GM18520 (cell line): Measurements from ENCODE around the gene POU2AF1.

Source experiments
- ATAC-seq: cut with Tn5 transposase; IDR thresholded peaks from one replicate; pipeline ENCODE4 v1.9.1; 2021; ENCODE audit not compliant: unreplicated experiment

Gene POU2AF1

DNA sequence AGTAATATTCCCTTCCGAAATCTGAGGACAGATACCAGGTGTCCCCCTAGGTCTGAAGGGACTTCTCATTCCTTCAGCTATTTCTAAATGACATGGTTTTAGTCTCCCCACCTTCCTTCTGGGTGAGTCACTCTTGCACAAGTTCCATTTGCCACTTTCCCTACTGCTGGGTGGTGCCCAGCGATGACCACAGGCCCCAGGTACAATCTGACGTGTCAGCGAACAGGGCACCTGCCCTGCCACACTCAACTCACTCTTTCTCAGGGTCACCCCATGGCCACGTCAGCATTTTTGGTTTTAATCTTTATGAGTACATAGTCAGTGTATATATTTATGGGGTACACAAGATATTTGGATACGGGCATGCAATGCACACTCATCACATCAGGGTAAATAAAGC, 17.2 kb downstream of the POU2AF1 start:
- ATAC-seq = no peak

DNA sequence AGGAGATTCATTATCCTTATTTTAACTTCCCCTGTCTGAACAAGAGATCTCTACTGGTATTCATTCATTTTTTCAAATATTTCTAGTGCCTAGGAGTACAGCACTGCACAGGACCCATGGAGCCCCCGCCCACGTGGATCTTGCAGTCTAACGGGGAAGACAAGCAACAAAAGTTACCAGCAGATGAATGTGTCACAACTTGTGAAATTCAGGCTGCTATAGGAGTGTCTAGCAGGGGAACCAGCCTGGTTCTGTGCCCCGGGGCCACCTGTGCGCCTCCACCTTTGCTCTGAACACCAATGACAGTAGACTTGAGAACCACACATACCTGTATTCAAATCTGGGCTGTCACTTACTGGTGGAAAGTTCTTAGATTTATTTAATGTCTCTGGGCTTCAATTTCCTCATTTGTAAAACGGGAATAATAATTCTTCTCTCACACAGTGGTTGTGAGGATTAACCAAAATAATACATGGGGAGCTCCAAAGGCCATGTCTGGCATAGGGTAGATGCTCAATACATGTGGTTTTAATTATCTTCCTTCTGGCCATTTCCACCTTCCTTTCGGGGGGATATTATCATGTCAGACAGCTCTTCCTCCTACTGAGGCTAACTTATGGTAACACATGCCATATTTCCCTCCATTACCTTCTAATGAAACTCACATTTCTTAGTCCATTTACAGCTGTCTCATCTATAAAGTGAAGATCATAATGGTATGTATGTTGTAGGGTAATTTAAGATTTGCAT, 17.8 kb downstream of the POU2AF1 start:
- ATAC-seq = no peak

DNA sequence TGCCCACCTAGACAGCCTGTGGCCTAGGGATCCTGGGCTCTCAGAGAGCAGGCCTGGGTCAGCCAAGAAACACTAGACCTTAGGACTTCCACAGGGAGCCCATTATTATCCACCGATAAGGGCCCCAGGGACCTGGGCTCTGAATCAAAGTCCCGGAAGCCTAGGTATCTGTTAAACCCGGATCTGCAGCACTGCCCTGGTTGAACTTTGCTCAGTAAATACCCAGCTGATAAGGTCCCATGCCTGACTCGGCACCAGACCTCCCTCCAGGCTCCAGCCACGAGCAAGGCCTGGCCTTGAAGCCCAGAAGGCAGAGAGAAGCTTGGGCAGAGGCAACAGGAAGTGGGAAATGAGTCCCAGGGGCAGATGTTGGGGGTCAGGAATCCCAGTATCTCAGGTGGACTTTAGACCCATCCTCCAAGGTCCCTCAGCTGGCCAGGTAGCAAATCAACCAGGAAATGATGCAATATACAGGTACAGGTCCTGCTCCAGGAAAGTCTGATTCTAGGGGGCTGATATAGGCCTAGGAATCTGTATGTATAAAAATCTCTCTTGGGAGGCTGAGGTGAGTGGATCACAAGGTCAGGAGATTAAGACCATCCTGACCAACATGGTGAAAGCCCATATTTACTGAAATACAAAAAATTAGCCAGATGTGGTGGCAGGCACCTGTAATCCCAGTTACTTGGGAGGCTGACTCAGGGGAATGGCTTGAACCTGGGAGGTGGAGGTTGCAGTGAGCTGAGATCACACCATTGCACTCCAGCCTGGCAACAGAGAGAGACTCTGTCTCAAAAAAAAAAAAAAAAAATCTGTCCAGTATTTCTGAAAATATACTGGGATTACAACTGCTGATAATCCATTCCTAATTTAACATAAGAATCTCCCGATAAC, 18.7 kb downstream of the POU2AF1 start:
- no peak for ATAC-seq

DNA sequence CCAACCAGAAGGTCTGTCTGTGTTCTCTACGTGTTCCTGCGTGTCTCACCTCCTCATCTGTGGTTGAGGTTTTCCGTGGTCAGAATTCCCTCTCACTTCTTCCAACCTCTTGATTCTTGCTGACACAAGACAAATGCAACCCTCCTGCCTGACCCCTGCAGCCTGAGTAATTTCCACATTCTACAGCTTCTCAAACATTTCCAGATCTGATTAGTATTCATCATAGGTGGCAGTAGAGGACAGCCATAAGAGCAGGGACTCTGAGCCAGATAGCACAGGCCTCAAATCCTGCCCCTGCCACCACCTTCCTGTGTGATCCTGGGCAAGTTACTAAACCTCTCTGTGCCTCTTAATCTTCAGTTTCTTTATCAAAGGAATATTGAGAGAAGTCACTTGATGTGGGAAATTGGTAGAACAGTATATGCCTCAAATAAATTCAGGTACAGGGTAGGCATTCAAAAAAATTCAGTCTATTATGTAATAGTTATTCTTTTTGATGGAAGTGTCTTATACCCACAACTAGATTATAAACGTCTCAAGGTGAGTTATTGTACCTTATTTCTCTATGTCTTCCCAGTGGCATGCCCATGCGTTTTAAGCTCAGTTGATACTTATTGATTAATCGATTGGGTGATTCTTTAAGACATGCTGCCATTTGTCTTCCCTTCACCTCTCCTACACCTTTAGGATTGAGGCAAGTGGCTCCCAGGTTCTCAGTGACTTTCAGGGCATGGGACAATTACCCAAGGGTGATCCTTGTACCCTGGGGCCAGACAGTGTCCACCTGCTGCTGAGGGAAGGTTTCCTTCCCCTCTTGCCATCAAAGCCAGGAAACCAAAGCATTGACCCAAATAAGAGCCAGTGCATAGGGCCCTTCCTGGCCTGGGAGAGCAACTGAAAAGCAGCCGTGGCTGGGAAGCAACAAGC, 19.6 kb downstream of the POU2AF1 start:
- ATAC-seq = no peak

DNA sequence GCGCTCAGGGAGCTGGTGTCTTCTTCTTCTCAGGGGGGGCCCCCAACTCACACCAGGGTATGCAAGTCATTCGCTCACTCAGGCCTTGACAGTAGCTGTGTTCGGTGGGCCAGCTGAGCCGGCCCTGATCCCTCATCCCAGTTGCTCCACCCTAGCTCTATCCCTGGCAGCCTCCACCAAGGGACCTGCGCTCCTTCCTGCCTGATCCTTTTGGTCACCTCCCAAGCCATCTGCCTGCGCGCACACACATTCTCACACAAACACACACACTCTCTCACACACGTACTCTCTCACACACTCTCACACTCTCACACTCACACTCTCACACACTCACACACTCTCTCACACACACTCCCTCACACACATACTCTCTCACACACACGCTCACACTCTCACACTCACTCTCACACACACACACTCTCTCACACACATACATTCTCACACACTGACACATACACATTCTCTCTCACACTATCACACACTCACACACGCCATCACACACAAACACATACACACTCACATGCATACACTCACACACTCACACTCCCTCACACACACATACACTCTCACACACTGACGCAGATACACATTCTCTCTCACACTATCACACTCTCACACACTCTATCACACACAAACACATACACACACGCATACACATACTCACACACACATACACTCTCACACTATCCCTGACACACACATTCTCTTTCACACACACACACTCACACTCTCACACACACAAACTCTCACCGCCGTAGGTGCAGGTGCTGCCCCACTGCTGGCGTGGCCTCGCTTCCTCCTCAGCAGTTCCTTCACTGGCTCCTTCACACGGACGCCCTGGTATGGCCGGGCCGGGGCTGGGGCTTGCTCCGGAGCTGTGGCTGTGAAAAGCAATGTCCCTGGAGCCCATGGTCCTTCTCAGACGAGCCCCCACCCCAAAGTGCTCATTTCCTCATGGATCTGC, 20.8 kb downstream of the POU2AF1 start:
- no peak for ATAC-seq

DNA sequence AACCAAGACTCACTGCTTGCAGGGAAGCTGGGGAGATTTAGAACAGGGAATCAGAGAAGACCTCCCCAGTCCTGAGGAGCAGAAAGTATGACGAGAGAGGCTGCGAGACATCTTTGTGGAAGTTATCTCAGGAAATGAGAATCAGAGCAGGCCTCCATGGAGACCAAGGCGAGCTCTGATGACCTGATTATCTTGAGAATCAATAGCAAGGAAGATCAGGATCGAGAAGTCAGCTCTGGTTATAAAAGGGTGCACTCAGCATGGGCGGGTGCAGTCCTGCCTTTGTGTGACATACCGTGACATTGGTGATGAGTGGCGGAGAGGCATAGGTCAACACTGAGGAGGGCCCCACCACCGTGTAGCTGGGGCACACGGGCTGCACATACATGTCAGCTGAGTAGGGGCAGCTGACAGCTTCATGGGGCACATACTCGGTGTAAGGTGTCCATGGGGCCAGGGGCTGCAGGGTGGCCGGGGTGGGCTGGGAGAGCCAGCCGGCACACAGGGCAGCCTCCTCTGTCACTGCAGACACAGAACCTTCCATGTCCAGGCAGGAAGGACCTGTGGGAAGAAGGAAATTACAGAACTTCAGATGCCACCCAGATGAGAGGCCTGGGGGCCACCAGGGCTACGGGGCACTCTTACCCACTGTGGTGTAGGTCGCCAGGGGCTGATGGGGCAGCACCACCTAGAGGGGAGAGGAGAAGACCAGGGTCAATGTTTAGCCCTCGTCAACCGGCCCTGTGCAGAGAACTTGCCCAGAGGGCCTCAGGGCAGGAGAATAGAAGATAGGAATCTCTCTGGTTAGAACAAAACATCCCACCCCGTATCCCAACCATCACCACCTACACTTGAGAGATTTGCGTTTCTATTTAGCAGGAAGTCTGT, 21.7 kb downstream of the POU2AF1 start:
- no peak for ATAC-seq

DNA sequence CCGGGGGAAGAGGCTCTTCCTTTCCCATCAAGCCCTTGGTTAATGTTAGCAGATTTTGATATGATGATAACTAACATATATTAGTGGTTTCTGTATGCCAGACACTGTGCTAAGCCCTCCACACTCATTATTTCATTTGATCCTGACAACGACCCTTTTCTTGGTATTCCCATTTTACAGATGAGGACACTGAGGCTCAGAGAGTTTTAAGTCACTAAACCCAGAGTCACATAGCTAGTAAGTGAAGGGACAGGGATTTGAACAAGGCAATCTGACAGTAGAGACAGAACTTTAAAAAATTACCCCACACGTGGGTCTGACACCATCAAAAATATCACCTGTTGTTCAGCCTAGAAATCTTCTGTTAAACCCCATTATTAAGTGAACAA, 22.4 kb downstream of the POU2AF1 start:
- no peak for ATAC-seq

DNA sequence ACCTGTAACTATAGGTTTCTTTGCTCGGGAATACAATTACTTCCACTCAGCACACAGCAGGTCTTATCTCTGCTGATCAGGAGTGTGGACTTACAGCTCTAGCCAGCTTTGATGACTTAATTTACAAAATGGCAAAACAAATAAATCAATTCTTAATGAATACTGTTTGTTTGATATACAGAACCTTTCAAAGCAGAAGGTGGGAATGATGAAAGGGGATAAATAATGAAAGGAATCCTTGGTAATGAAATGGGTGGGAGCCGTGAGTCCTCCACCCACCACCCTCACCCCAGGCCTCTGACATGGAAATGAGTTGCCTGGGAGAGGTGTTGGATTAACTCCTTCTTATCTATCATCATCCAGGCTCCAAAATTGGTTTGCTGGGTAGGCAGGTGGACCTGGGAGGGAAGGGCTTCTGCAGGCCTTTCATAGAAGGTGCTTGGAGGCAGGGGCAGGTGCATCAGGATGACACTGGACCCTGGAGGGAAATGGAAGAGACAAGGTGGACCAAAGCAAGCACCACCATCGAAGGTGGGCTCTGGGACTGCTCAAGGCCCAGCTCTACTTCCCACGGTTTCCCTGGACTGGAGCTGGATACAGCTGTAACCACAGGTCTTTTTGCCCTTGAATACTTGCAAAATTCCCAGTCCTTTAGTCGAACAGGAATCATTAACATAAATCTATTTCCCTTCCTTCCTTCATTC, 23.0 kb downstream of the POU2AF1 start:
- ATAC-seq = no peak

DNA sequence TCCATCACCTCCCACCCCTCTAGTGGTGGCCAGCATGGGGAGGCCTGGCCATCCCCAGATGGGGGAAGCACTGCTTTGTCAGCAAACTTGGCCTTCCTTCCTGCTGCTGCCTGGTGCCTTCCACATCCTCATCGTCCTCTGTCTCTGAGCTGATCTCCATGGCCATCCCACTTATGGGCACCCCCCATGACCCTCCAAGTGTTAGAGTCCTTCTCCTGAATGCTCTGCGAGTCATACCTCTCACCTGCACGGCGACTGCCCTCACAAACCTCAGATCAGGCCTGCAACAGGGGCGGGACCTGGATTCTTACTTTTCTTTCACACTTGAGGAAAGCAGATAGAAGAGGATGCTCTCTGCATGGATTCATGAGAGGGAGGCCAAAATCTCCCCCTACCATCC, 24.0 kb downstream of the POU2AF1 start:
- no peak for ATAC-seq

DNA sequence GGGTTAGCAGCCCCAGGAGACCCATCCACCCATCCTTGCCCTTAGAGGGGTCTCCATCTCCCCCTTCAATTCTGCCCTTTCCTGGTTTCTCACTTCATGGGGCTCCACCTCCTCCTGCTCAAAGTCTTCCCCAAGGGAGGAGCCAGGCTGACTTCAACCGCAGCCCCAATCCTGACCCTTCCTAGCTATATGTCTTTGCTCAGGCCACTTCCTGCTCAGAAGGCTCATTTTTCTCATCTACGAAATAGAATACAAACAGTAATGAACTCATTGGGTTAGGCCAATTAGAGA, 24.5 kb downstream of the POU2AF1 start:
- no peak for ATAC-seq

DNA sequence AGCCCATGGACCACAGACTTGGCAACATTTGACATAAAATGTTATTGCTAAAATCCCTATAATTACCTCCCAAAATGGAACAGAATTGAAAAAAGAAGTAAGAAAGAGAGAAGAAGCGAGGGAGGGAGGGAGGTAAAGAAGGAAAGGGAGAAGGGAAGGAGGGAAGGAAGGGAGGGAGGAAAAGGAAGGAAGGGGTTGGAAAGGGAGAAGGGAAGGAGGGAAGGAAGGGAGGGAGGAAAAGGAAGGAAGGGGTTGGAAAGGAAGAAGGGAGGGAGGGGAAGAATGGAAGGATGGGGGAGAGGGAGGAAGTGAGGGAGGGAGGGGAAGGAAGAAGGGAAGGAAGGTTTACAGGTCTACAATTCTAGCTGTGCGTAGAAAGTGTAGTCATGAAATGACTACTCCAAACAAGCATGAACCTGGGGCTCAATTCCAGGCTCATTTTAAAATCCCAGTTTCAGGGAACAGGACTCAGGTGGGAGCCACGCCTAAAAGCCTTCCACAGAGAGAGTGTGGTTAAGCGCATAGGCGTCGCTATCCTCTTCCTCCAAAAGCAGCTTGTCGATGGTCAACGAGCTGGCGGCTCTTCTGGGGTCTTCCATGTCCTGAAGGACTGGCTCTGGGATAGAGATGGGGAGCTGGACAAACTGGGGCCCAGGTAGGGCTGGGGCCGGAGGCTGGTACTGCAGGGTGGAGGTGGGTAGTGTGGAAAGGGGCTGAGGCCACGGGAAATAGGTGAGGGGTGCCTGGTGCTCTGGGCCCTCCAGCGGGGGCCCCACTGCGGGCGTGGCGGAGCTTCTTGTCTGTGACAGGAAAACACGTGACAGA, 25.1 kb downstream of the POU2AF1 start:
- no peak for ATAC-seq

DNA sequence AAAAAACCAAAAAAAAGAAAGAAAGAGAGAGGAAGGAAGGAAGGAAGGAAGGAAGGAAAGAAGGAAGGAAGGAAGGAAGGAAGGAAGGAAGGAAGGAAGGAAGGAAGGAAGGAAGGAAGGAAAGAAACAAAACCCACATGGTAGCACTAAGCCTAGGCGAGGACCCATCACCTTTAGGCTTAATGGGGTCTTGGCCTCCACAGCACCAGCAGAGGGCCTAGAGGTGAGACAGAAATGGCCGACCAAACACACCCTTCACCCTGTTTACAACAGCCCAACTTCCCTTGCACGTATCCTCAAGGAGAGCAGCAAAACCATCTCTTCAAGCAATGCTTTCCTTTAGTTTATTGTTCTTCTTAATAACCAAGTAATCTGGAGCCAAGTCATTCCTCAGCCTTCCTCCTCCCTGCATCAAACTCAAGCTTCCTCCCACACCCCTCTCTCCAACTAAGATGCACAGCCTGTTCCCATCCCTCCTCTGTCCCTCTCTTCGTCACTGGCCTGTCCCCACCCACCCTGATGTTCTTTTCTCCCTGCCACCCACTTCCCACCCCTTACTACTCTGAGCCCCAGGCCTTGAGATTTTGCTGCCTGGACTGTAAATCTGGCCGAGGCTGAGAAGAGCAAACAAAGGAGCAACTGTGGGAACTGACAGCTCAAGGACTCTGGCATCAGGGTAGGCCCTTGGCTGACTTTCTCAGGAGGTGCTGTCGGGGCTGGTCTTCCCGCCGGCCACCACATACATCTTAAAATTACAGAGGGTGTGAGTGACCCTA, 26.0 kb downstream of the POU2AF1 start:
- no peak for ATAC-seq

DNA sequence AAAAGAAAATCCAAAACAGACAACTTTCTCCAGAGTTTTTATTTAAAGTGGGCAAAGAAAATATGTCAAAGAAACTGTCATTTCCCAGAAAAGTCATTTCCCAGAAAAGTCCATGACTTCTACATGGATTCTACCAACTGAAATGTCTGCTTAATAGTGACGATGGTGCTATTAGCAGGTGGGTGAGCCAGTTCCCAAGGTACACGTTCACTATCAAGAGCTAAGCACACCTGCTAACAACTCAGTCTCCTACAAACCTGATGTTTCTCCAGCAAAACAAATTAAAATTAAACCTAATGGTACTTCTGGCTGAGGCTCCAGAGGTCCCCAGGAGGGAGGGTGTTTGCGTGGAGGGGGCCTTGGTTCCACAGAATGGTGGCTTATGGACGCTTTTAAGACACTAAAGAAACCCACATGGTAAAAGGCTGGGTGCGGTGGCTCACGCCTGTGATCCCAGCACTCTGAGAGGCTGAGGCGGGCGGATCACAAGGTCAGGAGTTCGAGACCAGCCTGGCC, 26.8 kb downstream of the POU2AF1 start:
- no peak for ATAC-seq

DNA sequence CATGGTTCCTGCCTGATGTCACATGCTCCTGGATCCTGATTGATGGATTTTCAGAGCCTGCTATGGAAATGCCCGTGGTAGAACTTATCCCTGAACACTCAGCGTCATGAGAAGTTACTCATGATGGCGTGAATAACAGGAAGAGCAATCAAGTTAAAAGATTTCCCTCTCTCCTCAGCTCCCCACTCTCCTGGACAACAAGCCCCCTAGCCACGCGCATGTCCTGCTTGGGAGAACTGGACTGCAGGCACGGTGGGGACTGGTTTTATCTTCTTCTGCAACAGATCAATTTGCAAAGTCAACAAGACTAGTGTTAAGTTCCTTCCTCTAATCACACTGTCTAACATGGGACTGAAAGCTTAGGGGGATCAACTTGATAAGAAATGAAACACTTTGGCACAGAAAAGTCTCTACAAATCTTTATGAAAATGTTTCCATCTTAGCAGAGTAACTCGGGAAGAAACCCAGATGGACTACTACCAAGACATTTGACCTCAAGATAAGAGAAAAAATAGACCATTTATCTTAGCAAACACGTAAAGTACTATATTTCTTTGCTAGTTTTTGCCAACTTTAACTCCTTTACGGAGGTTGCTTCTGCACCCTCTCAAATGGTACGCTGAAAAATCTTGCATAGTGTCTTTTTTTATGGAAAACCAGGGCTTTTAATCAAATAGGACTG, 27.6 kb downstream of the POU2AF1 start:
- ATAC-seq = no peak

DNA sequence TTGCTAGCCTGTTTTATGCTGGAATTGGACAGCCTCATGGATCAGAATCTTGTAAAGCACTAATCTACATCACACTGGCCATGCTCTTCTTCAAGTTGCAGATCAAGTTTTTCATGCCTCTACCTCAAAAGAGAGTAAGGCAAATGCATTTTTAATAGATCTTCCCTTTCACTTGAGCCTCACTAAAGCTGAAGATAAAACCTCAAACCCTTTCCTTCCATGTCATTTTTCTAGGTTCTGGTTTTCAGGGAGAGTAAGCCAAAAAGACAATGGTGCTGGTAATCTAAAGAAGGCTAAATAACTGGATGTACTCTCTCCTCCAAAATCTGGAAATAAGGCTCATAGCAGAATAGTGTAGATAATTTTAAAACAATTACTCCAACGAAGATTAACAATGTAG, 28.3 kb downstream of the POU2AF1 start:
- no peak for ATAC-seq

DNA sequence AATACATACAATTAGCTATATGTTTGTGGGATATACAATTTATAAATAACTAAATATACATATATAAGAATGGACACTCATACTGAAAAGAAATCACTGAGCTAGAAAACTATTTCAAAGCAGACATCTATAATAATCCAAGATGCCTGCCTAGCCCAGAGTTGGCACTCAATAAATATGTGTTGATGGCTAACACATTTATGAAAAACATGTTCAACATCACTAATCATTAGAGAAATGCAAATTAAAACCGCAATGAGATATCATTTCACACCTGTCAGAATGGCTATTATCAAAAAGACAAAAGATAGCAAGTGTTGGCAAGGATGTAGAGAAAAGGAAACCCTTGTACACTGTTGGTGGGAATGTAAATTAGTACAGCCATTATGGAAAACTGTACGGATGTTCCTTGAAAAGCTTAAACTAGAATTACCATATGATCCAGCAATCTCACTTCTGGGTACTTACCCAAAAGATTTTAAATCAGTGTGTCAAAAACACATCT, 29.8 kb downstream of the POU2AF1 start:
- ATAC-seq = no peak
